ENCODE data around the gene FRS2. TPM values are rescaled to one million over a fixed set of nuclear protein-coding genes. Genes with fewer than 3 reads are reported as not detected.

Gene FRS2
- total and polyA plus RNA-seq, 9 of the 15 experiments (the other 6 are each of a cell fraction or from before 2014, with no cell fraction given), result 1.0 to 9.1 (median 6.0) TPM

DNA sequence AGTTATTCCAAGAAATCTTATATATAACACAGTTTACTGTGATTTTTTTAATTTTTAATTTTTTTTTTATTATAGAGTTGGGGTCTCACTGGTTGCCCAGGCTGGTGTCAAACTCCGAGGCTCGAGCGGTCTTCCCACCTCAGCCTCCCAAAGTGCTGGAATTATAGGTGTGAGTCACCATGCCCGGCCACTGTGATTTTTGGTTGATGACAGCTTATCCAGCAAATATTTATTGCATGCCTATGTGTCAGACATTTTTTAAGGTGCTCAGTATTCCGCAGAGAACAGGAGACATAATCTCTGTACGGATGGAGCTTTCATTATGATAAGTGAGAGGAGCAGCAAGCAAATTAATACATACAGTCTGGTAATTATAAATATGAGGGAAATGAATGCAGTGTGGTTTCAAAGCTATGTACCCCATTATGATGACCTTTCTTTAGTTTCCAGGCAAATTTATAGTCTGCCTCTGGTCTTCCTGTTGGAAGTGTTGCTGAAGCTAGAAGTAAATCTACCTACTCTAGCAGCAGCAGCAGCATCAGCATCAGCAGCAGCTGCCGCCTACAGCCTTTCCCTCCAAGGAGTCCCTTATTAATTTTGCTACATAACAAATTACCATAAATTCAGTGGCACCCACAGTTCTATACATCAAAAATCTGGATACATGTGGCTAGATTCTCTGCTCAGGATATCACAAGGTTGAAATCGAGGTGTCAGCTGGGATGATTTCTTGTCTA is 32.3 kb downstream of the FRS2 start:
- no peaks in the 10 kb centered on the region for H3K36me3 ChIP-seq (ENCODE audit: control insufficient read depth, insufficient read depth, low read length)
- no peaks in the 10 kb centered on the region for H3K27me3 ChIP-seq (ENCODE audit: control insufficient read depth in 2 of 2, insufficient read depth in 2 of 2, low read length in 2 of 2)
- H2AFZ ChIP-seq (ENCODE audit: low read depth, low read length), result no peak overlapping the region
- BruUV-seq (replicated peaks), result no TSS peak
- H4K20me1 ChIP-seq (replicated peaks; ENCODE audit: control insufficient read depth, insufficient read depth, low read length), result no peaks in the 10 kb centered on the region
- no peaks in the 10 kb centered on the region for H3K9me1 ChIP-seq (ENCODE audit: control insufficient read depth, insufficient read depth, low read length)
- in situ Hi-C loops (cut with MboI), result no loop called here
- intact Hi-C loops (cut with micrococcal nuclease), result no loop called here
- H3K9ac ChIP-seq (ENCODE audit: insufficient read depth in 1 of 2, low read depth in 2 of 2, low read length in 2 of 2), result no peak overlapping the region
- 81% methylated on average over 8 of the region's 8 CpGs for WGBS (ENCODE audit: insufficient coverage, low coverage, missing lambda C conversion rate)
- POLR2A ChIA-PET, result interaction anchor here (0.9 to 2.0 kb wide), 3 partner anchors 10 to 119 kb away, joined by 3 to 4 read pairs (median 3); no protein-coding TSS in a partner anchor
- no peaks in the 10 kb centered on the region for H3K4me1 ChIP-seq (replicated peaks in 1 of 2; ENCODE audit: control insufficient read depth in 2 of 2, insufficient read depth in 2 of 2, low read length in 2 of 2)
- H3K4me2 ChIP-seq (ENCODE audit: insufficient read depth, low read length), result no peak overlapping the region
- DNase-seq (ENCODE audit: extremely low read depth in 1 of 4, low spot score in 3 of 4) (no peak), FAIRE-seq (no peak), ATAC-seq (no peak)
- H3K4me3 ChIP-seq, result no peak overlapping the region
- no peak overlapping the region for H3K27ac ChIP-seq (ENCODE audit: extremely low read depth, low read depth, low read length)
- peaks cover 45% of the 10 kb centered on the region; the same call in 2 of the 3 replicates for H3K79me2 ChIP-seq (ENCODE audit: control insufficient read depth, insufficient read depth, low read length)
- no peaks in the 10 kb centered on the region for H3K9me3 ChIP-seq (replicated peaks; ENCODE audit: control insufficient read depth, insufficient read depth, low read depth, low read length)
- CTCF ChIA-PET (ENCODE audit: low intra/inter-chr PET ratio), result no interaction called here
- no peak for TF ChIP-seq ZNF311 (CRISPR knock-in tag; IDR thresholded peaks at IDR 0.05)
- no peak for TF ChIP-seq ZNF75A (CRISPR knock-in tag; IDR thresholded peaks at IDR 0.05)
- TF ChIP-seq NR4A1 (CRISPR knock-in tag; IDR thresholded peaks at IDR 0.05), result no peak
- no peak for TF ChIP-seq NR4A1 (tag; IDR thresholded peaks at IDR 0.05)
- TF ChIP-seq TCF15 (CRISPR knock-in tag; IDR thresholded peaks at IDR 0.05), result no peak
- TF ChIP-seq, protein P1, sequence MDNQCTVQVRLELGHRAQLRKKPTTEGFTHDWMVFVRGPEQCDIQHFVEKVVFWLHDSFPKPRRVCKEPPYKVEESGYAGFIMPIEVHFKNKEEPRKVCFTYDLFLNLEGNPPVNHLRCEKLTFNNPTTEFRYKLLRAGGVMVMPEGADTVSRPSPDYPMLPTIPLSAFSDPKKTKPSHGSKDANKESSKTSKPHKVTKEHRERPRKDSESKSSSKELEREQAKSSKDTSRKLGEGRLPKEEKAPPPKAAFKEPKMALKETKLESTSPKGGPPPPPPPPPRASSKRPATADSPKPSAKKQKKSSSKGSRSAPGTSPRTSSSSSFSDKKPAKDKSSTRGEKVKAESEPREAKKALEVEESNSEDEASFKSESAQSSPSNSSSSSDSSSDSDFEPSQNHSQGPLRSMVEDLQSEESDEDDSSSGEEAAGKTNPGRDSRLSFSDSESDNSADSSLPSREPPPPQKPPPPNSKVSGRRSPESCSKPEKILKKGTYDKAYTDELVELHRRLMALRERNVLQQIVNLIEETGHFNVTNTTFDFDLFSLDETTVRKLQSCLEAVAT (IDR thresholded peaks at IDR 0.05), result no peak
- no peak for TF ChIP-seq EZH2 (IDR thresholded peaks at IDR 0.05; ENCODE audit: borderline replicate concordance, low read depth, low read length)
- TF ChIP-seq KDM5B (IDR thresholded peaks at IDR 0.05; ENCODE audit: insufficient replicate concordance, low read depth, low read length), result no peak
- TF ChIP-seq DNMT1 (IDR thresholded peaks at IDR 0.05), result no peak
- no peak for TF ChIP-seq SMARCC2 (IDR thresholded peaks at IDR 0.05; ENCODE audit: low read depth)
- TF ChIP-seq ZNF224 (CRISPR knock-in tag; IDR thresholded peaks at IDR 0.05), result no peak
- no peak for TF ChIP-seq CBX1 (IDR thresholded peaks at IDR 0.05; ENCODE audit: low read depth)
- TF ChIP-seq, protein P2, sequence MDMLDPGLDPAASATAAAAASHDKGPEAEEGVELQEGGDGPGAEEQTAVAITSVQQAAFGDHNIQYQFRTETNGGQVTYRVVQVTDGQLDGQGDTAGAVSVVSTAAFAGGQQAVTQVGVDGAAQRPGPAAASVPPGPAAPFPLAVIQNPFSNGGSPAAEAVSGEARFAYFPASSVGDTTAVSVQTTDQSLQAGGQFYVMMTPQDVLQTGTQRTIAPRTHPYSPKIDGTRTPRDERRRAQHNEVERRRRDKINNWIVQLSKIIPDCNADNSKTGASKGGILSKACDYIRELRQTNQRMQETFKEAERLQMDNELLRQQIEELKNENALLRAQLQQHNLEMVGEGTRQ (CRISPR knock-in tag; IDR thresholded peaks at IDR 0.05), result no peak
- no peak for TF ChIP-seq THRAP3 (IDR thresholded peaks at IDR 0.05; ENCODE audit: borderline replicate concordance)
- TF ChIP-seq ZNF507 (tag; conservative IDR thresholded peaks at IDR 0.05), result no peak
- no peak for TF ChIP-seq ZNF354B (CRISPR knock-in tag; IDR thresholded peaks at IDR 0.05)
- TF ChIP-seq, protein P3, sequence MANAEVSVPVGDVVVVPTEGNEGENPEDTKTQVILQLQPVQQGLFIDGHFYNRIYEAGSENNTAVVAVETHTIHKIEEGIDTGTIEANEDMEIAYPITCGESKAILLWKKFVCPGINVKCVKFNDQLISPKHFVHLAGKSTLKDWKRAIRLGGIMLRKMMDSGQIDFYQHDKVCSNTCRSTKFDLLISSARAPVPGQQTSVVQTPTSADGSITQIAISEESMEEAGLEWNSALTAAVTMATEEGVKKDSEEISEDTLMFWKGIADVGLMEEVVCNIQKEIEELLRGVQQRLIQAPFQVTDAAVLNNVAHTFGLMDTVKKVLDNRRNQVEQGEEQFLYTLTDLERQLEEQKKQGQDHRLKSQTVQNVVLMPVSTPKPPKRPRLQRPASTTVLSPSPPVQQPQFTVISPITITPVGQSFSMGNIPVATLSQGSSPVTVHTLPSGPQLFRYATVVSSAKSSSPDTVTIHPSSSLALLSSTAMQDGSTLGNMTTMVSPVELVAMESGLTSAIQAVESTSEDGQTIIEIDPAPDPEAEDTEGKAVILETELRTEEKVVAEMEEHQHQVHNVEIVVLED (CRISPR knock-in tag; IDR thresholded peaks at IDR 0.05), result no peak
- TF ChIP-seq, protein P4, sequence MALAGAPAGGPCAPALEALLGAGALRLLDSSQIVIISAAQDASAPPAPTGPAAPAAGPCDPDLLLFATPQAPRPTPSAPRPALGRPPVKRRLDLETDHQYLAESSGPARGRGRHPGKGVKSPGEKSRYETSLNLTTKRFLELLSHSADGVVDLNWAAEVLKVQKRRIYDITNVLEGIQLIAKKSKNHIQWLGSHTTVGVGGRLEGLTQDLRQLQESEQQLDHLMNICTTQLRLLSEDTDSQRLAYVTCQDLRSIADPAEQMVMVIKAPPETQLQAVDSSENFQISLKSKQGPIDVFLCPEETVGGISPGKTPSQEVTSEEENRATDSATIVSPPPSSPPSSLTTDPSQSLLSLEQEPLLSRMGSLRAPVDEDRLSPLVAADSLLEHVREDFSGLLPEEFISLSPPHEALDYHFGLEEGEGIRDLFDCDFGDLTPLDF (CRISPR knock-in tag; IDR thresholded peaks at IDR 0.05), result no peak

All from K562 (cell line).